Sigmoid colon (tissue), 4 donors: ENCODE data around the gene RHEB.
"Not testable (repeated sequence)": the region's sequence is repeated elsewhere in the genome, so short reads cannot be mapped to it uniquely, and the experiment has no call there.

Experiments used
- EP300 ChIP-seq, 4 donors: sonication (generic); formaldehyde crosslinking; IDR thresholded peaks; one replicate each; pipeline ENCODE4 v1.6.1; 2017; ENCODE audit warnings: antibody characterized with exemption in 4 of 4
- POLR2A ChIP-seq, 2 donors: fragments of 450-650 bp; IDR thresholded peaks; one replicate each; pipeline ENCODE4 v1.6.1; 2016; ENCODE audit warnings: antibody characterized with exemption in 2 of 2, mild to moderate bottlenecking in 2 of 2, moderate library complexity in 2 of 2
- POLR2AphosphoS5 ChIP-seq, 4 donors: sonication (generic); formaldehyde crosslinking; IDR thresholded peaks; one replicate each; pipeline ENCODE4 v1.6.1; 2017; ENCODE audit warnings: antibody characterized with exemption in 4 of 4
- TF ChIP-seq, protein P1 (sequence below), 4 experiments: fragments of 450-650 bp in 3 of 4; fragments of 200-600 bp in 1 of 4; IDR thresholded peaks; one replicate each; pipeline ENCODE4 v1.5.1; 2016 to 2019; ENCODE audit warnings: antibody characterized with exemption in 4 of 4, mild to moderate bottlenecking in 3 of 4, moderate library complexity in 2 of 4

DNA sequence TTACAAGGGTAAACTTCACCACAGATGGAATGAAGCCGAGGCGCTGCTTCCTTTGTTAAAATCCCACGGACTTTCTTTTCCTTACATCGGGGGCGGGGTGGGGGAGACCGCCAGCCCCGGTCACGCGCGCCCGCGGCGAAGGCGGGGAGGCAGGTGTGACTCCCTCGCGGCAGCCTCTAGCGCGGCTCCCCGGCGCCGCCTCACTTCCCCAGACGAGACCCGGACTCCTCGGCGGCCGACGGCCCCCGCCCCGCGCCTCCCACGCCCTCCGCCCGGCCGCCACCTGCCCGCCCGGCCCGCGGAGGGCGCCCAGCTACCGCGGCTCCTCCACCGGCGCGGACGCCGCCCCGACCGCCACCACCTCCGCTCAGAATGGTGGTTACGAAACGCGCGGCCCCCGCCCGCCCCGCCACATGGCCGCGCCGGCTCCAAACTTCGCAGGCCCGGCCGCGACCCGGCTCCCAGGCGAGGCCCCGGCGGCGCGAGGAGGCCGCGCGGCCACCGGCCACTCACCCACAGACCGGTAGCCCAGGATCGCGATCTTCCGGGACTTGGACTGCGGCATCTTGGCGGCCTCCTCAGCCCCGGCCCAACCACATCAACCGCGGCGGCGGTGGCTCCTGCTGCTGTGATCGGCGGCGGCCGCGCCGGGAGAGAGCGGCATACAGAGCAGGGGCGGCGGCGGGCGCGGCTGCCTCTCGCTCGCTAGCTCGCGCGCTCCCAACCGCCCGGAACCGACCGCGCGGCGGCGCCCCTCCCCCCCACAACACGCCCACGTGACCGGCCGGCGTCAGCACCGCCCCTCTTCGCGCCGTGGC lies 539 bp downstream of the RHEB start:
- TF ChIP-seq, protein P1, sequence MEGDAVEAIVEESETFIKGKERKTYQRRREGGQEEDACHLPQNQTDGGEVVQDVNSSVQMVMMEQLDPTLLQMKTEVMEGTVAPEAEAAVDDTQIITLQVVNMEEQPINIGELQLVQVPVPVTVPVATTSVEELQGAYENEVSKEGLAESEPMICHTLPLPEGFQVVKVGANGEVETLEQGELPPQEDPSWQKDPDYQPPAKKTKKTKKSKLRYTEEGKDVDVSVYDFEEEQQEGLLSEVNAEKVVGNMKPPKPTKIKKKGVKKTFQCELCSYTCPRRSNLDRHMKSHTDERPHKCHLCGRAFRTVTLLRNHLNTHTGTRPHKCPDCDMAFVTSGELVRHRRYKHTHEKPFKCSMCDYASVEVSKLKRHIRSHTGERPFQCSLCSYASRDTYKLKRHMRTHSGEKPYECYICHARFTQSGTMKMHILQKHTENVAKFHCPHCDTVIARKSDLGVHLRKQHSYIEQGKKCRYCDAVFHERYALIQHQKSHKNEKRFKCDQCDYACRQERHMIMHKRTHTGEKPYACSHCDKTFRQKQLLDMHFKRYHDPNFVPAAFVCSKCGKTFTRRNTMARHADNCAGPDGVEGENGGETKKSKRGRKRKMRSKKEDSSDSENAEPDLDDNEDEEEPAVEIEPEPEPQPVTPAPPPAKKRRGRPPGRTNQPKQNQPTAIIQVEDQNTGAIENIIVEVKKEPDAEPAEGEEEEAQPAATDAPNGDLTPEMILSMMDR (IDR thresholded peaks at IDR 0.05), result not testable (repeated sequence)
- not testable (repeated sequence) for TF ChIP-seq EP300 (IDR thresholded peaks at IDR 0.05)
- peak; percentile 9 to 22 for TF ChIP-seq POLR2A (IDR thresholded peaks at IDR 0.05)
- TF ChIP-seq POLR2AphosphoS5 (IDR thresholded peaks at IDR 0.05), result peak; percentile 1 to 78 (median 36)
